KMS-11 (cell line): ENCODE results near the gene MRPS31.
A peak's percentile ranks its signal among the peaks of the same experiment; 100 is the strongest.

Source experiments
- H2AFZ ChIP-seq: fragments of 200-600 bp; sonication (generic); 2 replicates; pipeline ENCODE4 v1.6.1; 2016; ENCODE audit warnings: antibody characterized with exemption, mixed run types, low read depth
- H3K27ac ChIP-seq: fragments of 200-600 bp; sonication (generic); 2 replicates; pipeline ENCODE4 v1.6.1; 2016; ENCODE audit warnings: mild to moderate bottlenecking, mixed run types
- H3K27me3 ChIP-seq: fragments of 200-600 bp; sonication (generic); 2 replicates; pipeline ENCODE4 v1.6.1; 2017; ENCODE audit warnings: mild to moderate bottlenecking, low read depth, mixed run types, moderate library complexity; ENCODE audit not compliant: insufficient read depth
- H3K36me3 ChIP-seq: fragments of 200-600 bp; sonication (generic); 2 replicates; pipeline ENCODE4 v1.6.1; 2017; ENCODE audit warnings: mild to moderate bottlenecking, mixed run types; ENCODE audit not compliant: insufficient read depth
- H3K4me1 ChIP-seq: fragments of 200-600 bp; sonication (generic); 2 replicates; pipeline ENCODE4 v1.6.1; 2016; ENCODE audit warnings: mild to moderate bottlenecking, low read depth, mixed run types; ENCODE audit not compliant: poor library complexity, severe bottlenecking
- H3K4me2 ChIP-seq: fragments of 200-600 bp; sonication (generic); 2 replicates; pipeline ENCODE4 v1.7.0; 2016; ENCODE audit warnings: mild to moderate bottlenecking, mixed run types
- H3K4me3 ChIP-seq: fragments of 200-600 bp; sonication (generic); IDR thresholded peaks from 2 replicates; pipeline ENCODE4 v1.6.1; 2017; ENCODE audit warnings: low read depth, low read length, mixed read lengths; ENCODE audit not compliant: insufficient read depth
- H3K79me2 ChIP-seq: fragments of 200-600 bp; sonication (generic); 2 replicates; pipeline ENCODE4 v1.6.1; 2016; ENCODE audit warnings: low read depth, mixed run types; ENCODE audit not compliant: insufficient read depth
- H3K9ac ChIP-seq: fragments of 200-600 bp; sonication (generic); 2 replicates; pipeline ENCODE4 v1.6.1; 2016; ENCODE audit warnings: mild to moderate bottlenecking, mixed run types
- H4K20me1 ChIP-seq: fragments of 200-600 bp; sonication (generic); 2 replicates; pipeline ENCODE4 v1.6.1; 2016; ENCODE audit warnings: mild to moderate bottlenecking, mixed run types; ENCODE audit not compliant: insufficient read depth
- CTCF ChIP-seq: fragments of 200-600 bp; sonication (generic); conservative IDR thresholded peaks from 2 replicates; pipeline ENCODE4 v1.6.1; 2017; ENCODE audit warnings: low read depth, mild to moderate bottlenecking, antibody characterized with exemption, low read length, moderate library complexity, mixed read lengths

MRPS31 gene

GRCh38 chr13:40692946-40693345 is 78.0 kb downstream of the MRPS31 start:
- Histone ChIP-seq H3K9ac (no peak overlapping the region), H3K4me1 (no peaks in the 10 kb centered on the region), H3K4me2 (no peak overlapping the region), H2AFZ (no peak overlapping the region), H4K20me1 (no peaks in the 10 kb centered on the region), H3K27me3 (no peaks in the 10 kb centered on the region), H3K36me3 (no peaks in the 10 kb centered on the region), H3K27ac (no peak overlapping the region), H3K79me2 (no peaks in the 10 kb centered on the region), H3K4me3 (no peak overlapping the region)
- no peak for TF ChIP-seq CTCF

- H3K4me2 ChIP-seq, result no peak overlapping the region
- H3K4me3 ChIP-seq, result no peak overlapping the region
- H3K27me3 ChIP-seq, result no peaks in the 10 kb centered on the region
- H3K9ac ChIP-seq, result no peak overlapping the region
- no peaks in the 10 kb centered on the region for H3K79me2 ChIP-seq
- H3K4me1 ChIP-seq, result no peaks in the 10 kb centered on the region
- TF ChIP-seq CTCF, result no peak
- H2AFZ ChIP-seq, result no peak overlapping the region
- H3K27ac ChIP-seq, result no peak overlapping the region
- no peaks in the 10 kb centered on the region for H3K36me3 ChIP-seq
- H4K20me1 ChIP-seq, result no peaks in the 10 kb centered on the region
Observed at GRCh38 chr13:40688781-40689180, 82.2 kb downstream of the MRPS31 start.

GRCh38 chr13:40682449-40683240 is 88.3 kb downstream of the MRPS31 start:
- Histone ChIP-seq H3K27me3 (no peaks in the 10 kb centered on the region), H3K27ac (no peak overlapping the region), H3K4me2 (no peak overlapping the region), H3K9ac (no peak overlapping the region), H3K79me2 (no peaks in the 10 kb centered on the region), H4K20me1 (no peaks in the 10 kb centered on the region), H3K36me3 (no peaks in the 10 kb centered on the region), H3K4me1 (no peaks in the 10 kb centered on the region), H2AFZ (no peak overlapping the region), H3K4me3 (no peak overlapping the region)
- TF ChIP-seq CTCF, result peak; percentile 59

- H3K36me3 ChIP-seq, result no peaks in the 10 kb centered on the region
- H3K27me3 ChIP-seq, result no peaks in the 10 kb centered on the region
- no peak overlapping the region for H3K4me2 ChIP-seq
- no peak overlapping the region for H3K27ac ChIP-seq
- H3K4me1 ChIP-seq, result no peaks in the 10 kb centered on the region
- TF ChIP-seq CTCF, result no peak
- H2AFZ ChIP-seq, result no peak overlapping the region
- no peaks in the 10 kb centered on the region for H4K20me1 ChIP-seq
- H3K79me2 ChIP-seq, result no peaks in the 10 kb centered on the region
- no peak overlapping the region for H3K4me3 ChIP-seq
- H3K9ac ChIP-seq, result no peak overlapping the region
Observed at GRCh38 chr13:40681341-40682146, 89.4 kb downstream of the MRPS31 start.
